Heart right ventricle (tissue), 16 donors: ENCODE data around the gene RHCE. TPM values are rescaled to one million over a fixed set of nuclear protein-coding genes. Genes with fewer than 3 reads are reported as not detected.
"Not testable (repeated sequence)": the region's sequence is repeated elsewhere in the genome, so short reads cannot be mapped to it uniquely, and the experiment has no call there.

ENCODE experiments used
- ATAC-seq, 8 donors: fragments of 200-7000 bp; cut with Tn5 transposase; one replicate each; pipeline ENCODE4 v1.9.1; 2020; ENCODE audit warnings: mild to moderate bottlenecking in 8 of 8, moderate library complexity in 8 of 8, moderate number of reproducible peaks in 1 of 8
- DNase-seq, 2 donors: peaks; one replicate each; pipeline ENCODE4 v3.0.0-alpha.2; 2020
- H3K27ac ChIP-seq, 10 donors: fragments of 200-600 bp; sonication (generic) in 2 of 10; one replicate each; pipeline versions ENCODE4 v1.5.0 to v1.8.0; 2020 to 2022; ENCODE audit warnings: mild to moderate bottlenecking in 3 of 10
- H3K27me3 ChIP-seq, 7 donors: fragments of 200-600 bp; one replicate each; pipeline ENCODE4 v1.8.0; 2021 to 2022; ENCODE audit warnings: mild to moderate bottlenecking in 2 of 7
- H3K36me3 ChIP-seq, 9 donors: fragments of 200-600 bp; sonication (generic) in 1 of 9; one replicate each; pipeline versions ENCODE4 v1.5.0 to v1.8.0; 2020 to 2022; ENCODE audit warnings: mild to moderate bottlenecking in 2 of 9
- H3K4me1 ChIP-seq, 9 donors: fragments of 200-600 bp; sonication (generic) in 1 of 9; one replicate each; pipeline versions ENCODE4 v1.5.0 to v1.8.0; 2020 to 2022; ENCODE audit warnings: mild to moderate bottlenecking in 4 of 9
- H3K4me3 ChIP-seq, 10 donors: fragments of 200-600 bp; sonication (generic) in 2 of 10; one replicate each; pipeline versions ENCODE4 v1.5.0 to v1.8.0; 2020 to 2022; ENCODE audit warnings: mild to moderate bottlenecking in 7 of 10, moderate library complexity in 2 of 10
- H3K9me3 ChIP-seq, 11 donors: fragments of 200-600 bp in 10 of 11; sonication (generic) in 2 of 11; one replicate each; pipeline versions ENCODE4 v1.5.0 to v1.8.0; 2013 to 2022; ENCODE audit warnings: mild to moderate bottlenecking in 2 of 11, control low read depth in 1 of 11, moderate library complexity in 1 of 11
- WGBS, 2 donors: extraction: QIAGEN DNeasy Blood & Tissue Kit; methylation state at CpG; one replicate each; pipeline ENCODE4 v1.1.7; 2013; ENCODE audit warnings: inconsistent platforms in 1 of 2; 5-methylcytosine and 5-hydroxymethylcytosine counted together
- intact Hi-C, 10 donors: fragments of 100-400 bp; cut with DNase I; formaldehyde crosslinking; loops; one replicate each; pipeline versions ENCODE4 v1.11.1 to v1.14.2; 2022
- polyA plus RNA-seq, 2 donors: library from polyadenylated mRNA; stranded (reverse); fragments of 200-250 nt; gene quantifications; one replicate each; pipeline ENCODE4 v1.2.3, GENCODE V29; 2013
- total RNA-seq, 10 donors: library from RNA; stranded (reverse); fragmentation: NEBNext Ultra II Directional in 3 of 10; extraction: Animal tissue kit (Norgen Biotek cat#: 25700) in 3 of 10; gene quantifications; one replicate each; pipeline versions ENCODE4 v1.2.1 to v1.2.4, GENCODE V29; 2021 to 2023
- TF ChIP-seq, protein P1 (sequence below), 9 donors: fragments of 200-600 bp; sonication (generic) in 2 of 9; IDR thresholded peaks; one replicate each; pipeline versions ENCODE4 v1.5.0 to v1.8.0; 2021 to 2022; ENCODE audit warnings: antibody characterized with exemption in 9 of 9, mild to moderate bottlenecking in 5 of 9, moderate library complexity in 1 of 9
- donor health status: Arrhythmogenic right ventricular cardiomyopathy.
- donor health status: ischemic (EF 13 %, LVEDD 7.1; RV severe dilation, severe dysfunction).
- donor health status: healthy with polysubstance abuse.
- donor health status: DM: no; HTN: yes; CAD: no.
- donor health status: DM: no; HTN: no; CAD: no.
- donor health status: ischemic (EF 25% LVEDD 6.9; RV normal size, moderate dysfunction).
- donor health status: ischemic (EF 25% LVEDD 5.7; RV mildly dilated, moderate dysfunction).
- donor health status: healthy.
- donor health status: DM: yes; HTN: yes; CAD: no.
- donor health status: Ischemic cardiomyopathy.
- donor health status: ischemic (EF 35%, LVEDD 5.7; RV mildly dilated, moderate dysfunction).
- donor health status: nonischemic (EF 11% LVEDD 7.7; RV severe dilation, severe dysfunction).
- donor health status: DM: yes; HTN: yes; CAD: no.
- donor health status: PGD.
- donor health status: ischemic (EF 29% LVEDD 5.4; RV normal size, mild dysfunction).
- donor health status: nonischemic (EF 23%, LVEDD 6.1; RV moderate dilation, normal function).

Gene RHCE
- total and polyA plus RNA-seq, 12 donors, result 0.17 to 4.9 (median 0.92) TPM

DNA sequence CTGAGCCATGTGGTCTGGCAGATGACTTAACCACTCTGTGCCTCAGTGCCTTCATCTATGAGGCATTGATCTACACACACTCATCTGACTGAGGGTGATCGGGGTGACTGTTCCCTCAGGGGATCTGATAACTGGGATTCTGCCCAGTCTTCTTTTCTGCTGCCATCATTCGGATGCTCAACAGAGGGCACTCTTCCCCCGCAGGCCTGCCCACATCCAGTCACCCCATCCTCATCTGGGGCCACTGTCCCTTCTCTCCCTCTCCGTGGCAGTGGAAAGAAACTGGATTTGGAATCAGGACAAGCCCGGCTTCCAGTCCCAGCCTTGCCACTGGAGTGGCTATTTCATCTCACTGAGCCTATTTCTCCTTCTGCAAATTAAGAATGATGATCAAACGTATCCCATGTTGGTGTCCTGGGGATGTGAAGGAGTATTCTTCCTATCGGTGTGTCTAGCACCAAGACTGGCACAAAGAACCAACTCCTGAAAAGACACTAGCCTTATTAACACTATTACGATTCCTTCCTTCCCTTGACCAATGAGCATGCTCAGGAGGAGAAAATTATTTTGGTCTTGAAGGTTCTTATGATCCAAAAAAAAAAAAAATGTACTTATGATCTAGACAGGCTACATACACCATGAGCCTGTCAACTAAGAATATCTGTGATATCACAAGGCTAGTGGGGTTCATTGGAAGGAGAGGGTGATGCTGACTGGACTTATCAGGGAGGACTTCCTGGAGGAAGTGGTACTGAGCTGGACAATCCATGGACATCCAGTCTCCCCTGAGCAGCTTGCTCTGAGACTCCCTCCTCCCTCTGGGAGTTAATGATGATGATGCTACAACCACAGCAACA is 17.4 kb downstream of the RHCE start:
- H3K27ac ChIP-seq, H3K36me3 ChIP-seq, H3K9me3 ChIP-seq, H3K4me1 ChIP-seq, H3K27me3 ChIP-seq, H3K4me3 ChIP-seq, DNase-seq: not testable (repeated sequence)
- ATAC-seq, result peak; percentile 23 to 76 (median 70)
- 21 to 25% methylated on average over 5 to 6 of the region's 8 CpGs for WGBS, 2 donors
- TF ChIP-seq, protein P1, sequence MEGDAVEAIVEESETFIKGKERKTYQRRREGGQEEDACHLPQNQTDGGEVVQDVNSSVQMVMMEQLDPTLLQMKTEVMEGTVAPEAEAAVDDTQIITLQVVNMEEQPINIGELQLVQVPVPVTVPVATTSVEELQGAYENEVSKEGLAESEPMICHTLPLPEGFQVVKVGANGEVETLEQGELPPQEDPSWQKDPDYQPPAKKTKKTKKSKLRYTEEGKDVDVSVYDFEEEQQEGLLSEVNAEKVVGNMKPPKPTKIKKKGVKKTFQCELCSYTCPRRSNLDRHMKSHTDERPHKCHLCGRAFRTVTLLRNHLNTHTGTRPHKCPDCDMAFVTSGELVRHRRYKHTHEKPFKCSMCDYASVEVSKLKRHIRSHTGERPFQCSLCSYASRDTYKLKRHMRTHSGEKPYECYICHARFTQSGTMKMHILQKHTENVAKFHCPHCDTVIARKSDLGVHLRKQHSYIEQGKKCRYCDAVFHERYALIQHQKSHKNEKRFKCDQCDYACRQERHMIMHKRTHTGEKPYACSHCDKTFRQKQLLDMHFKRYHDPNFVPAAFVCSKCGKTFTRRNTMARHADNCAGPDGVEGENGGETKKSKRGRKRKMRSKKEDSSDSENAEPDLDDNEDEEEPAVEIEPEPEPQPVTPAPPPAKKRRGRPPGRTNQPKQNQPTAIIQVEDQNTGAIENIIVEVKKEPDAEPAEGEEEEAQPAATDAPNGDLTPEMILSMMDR (IDR thresholded peaks at IDR 0.05), result peak in 7 of 9 donors; percentile 30 to 50 (median 40)
- intact Hi-C loops, result loop anchor here in 8 of 10 donors (2.0 to 10.0 kb wide), 5 partner anchors 112 to 122 kb away; no protein-coding TSS in a partner anchor

DNA sequence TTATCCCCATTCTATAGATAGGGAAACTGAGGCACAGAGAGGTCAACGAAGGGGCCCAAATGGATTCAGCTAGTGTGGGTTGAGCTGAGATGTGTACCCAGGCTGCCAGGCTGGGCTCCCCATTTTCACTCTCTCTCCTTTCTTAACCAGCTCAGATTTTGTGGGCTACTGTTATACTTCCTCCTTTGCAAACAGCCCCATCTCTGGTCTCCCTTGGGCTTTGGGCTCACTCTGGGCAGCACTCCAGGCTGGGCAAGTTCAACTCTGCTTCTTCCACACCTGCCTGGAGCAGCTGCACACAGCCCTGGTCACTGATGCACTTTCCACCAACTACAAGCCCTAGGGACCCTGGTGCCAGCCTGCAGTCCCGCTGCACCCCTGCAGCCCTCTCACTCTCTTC is 22.5 kb downstream of the RHCE start:
- H3K36me3 ChIP-seq, H3K27ac ChIP-seq, intact Hi-C loops, H3K4me1 ChIP-seq, ATAC-seq, H3K27me3 ChIP-seq, DNase-seq, H3K4me3 ChIP-seq, H3K9me3 ChIP-seq: not testable (repeated sequence)
- WGBS, 2 donors, result no CpG with 5 or more reads among the region's 2 CpGs

DNA sequence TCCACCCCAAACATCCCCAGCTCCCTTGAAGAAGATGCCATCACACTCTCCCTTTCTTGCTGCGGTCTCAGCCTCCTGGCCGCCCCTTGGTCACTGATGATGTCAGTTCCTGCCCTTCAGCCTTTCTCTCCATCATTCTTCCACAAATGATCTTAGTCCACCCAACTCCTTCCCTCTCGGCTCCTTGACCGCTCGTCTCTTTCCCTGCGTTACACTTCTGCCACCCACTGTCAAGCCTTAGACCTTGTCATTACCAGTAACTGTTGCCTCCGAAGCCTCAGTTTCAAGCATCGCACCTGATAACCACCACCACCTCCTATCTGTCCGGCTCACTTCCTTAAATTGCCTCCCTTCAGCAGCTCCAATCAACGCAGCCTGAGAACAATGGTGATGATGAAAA is 23.1 kb downstream of the RHCE start:
- intact Hi-C loops, DNase-seq, H3K27ac ChIP-seq, H3K4me1 ChIP-seq, H3K36me3 ChIP-seq, H3K27me3 ChIP-seq, H3K4me3 ChIP-seq, H3K9me3 ChIP-seq: not testable (repeated sequence)
- ATAC-seq, result peak in 6 of 8 donors; percentile 39 to 80 (median 52)
- 45 to 50% methylated on average over 2 to 3 of the region's 10 CpGs for WGBS, 2 donors

DNA sequence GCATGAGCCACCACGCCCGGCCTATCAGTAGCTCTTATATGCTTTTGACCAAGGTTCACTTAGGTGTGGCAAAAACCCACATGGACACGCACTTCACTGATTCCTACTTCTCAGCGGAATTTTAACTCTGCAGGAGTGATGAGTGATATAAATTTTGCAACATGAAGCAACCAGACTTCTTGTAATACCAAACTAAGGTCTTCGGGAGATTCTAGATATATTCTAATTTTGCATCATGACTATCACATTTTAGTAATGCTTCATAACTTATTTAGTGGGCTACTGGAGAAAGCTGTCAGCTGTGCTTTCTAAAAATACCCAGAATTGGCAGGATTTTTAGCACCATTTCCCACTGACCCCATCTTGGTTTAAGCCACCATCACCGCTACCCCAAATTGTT is 27.8 kb downstream of the RHCE start:
- 91 to 95% methylated on average over 6 of the region's 6 CpGs for WGBS, 2 donors
- Histone ChIP-seq H3K27ac (no peak overlapping the region), H3K9me3 (no peaks in the 10 kb centered on the region), H3K4me1 (peaks cover 0 to 3% (median 0%) of the 10 kb centered on the region in 9 donors), H3K36me3 (no peaks in the 10 kb centered on the region), H3K4me3 (no peak overlapping the region), H3K27me3 (no peaks in the 10 kb centered on the region)
- TF ChIP-seq, protein P1 (IDR thresholded peaks at IDR 0.05), result no peak
- no peak for DNase-seq
- intact Hi-C loops, result no loop called here
- no peak for ATAC-seq

DNA sequence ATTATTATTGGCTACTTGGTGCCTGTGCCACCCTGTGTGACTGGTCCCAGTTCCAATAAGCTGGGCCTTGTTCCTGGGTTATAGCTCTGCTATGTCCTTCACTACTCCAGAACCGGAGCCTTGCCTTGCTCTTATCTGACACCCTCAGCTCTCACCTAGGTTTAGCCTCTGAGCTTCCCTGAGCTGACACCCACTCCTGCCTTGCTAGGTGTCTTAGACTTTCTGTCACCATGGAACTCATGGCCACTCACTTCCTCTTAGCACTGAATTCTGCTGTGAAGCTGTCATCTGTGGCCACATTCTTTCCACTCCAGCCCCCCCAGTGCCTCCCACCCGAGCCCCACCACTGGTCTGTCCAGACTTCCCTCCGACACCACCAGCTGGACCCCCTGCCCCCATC is 30.9 kb downstream of the RHCE start:
- intact Hi-C loops, H3K27ac ChIP-seq, ATAC-seq: not testable (repeated sequence)

DNA sequence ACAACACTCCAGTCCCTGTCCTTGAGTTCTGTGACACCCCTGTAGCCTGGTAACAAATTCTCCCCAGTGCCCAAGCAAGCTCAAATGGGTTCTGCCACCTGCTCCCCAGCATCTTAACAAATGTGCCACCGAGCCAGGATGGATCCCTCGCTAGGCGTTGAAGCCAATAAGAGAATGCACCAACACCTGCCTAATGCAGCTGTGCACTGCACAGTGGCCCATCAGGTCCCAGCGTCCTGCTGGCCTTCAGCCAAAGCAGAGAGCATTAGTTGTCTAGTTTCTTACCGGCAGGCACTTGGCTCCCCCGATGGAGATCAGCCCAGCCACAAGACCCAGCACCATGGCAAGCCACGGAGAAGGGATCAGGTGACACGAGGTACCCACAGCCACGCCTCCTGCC is 31.9 kb downstream of the RHCE start:
- H3K4me1 ChIP-seq, H3K4me3 ChIP-seq, H3K27ac ChIP-seq, intact Hi-C loops, ATAC-seq, H3K9me3 ChIP-seq, H3K36me3 ChIP-seq, DNase-seq, H3K27me3 ChIP-seq: not testable (repeated sequence)
- 58% methylated on average over 7 to 8 of the region's 9 CpGs for whole genome bisulfite sequencing, 2 donors

More for the DNA sequence above, 30.9 kb downstream of the RHCE start:
- DNase-seq, H3K4me1 ChIP-seq, H3K9me3 ChIP-seq, H3K36me3 ChIP-seq, H3K4me3 ChIP-seq, H3K27me3 ChIP-seq: not testable (repeated sequence)
- 78 to 81% methylated on average over 3 of the region's 3 CpGs for WGBS, 2 donors

DNA sequence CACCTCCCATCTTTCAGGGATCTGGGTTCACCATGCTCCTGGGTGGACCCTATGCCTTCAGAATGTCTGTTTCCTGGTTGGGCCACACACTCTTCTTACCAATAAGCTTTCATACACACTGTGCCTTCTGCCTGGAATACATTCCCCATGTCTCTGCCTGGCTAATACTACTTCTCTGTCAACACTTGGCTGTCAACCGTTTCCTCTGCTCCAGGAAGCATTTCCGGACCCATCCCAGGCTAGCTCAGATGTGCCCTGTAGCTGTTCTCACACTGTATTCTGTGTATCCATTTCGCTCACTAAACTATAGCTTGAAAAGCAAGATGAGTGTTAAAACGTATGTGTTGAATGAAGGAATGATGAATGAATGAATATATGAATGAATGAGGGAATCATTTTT is 33.5 kb downstream of the RHCE start:
- H3K36me3 ChIP-seq, DNase-seq, intact Hi-C loops, H3K27ac ChIP-seq, H3K4me3 ChIP-seq, H3K4me1 ChIP-seq, H3K27me3 ChIP-seq, H3K9me3 ChIP-seq: not testable (repeated sequence)
- ATAC-seq, result peak in 1 of 8 donors; percentile 58
- WGBS, 2 donors, result 46 to 53% methylated on average over 4 of the region's 4 CpGs

DNA sequence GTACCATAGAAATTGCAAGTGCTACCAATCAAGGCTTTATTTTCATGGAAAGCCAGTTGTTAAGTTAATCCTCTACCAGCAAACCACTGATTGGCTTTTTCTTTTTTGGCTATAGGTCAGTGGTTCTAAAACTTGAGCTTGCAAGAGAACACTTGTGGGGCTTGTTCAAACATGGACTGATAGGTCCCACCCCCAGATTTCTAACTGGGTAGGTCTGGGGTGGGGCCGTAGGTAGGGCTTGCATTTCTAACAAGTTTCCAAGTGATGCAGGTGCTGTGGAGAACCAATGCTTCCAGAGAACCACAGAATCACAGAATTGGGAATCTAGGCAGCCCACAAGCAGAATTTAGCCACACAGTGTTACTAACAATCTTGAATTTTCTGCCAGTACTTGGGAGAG is 36.8 kb downstream of the RHCE start:
- H3K4me3 ChIP-seq, ATAC-seq, H3K4me1 ChIP-seq, DNase-seq, H3K27me3 ChIP-seq, H3K27ac ChIP-seq, H3K9me3 ChIP-seq, H3K36me3 ChIP-seq, intact Hi-C loops: not testable (repeated sequence)
- no CpG with 5 or more reads among the region's 1 CpG for WGBS, 2 donors

DNA sequence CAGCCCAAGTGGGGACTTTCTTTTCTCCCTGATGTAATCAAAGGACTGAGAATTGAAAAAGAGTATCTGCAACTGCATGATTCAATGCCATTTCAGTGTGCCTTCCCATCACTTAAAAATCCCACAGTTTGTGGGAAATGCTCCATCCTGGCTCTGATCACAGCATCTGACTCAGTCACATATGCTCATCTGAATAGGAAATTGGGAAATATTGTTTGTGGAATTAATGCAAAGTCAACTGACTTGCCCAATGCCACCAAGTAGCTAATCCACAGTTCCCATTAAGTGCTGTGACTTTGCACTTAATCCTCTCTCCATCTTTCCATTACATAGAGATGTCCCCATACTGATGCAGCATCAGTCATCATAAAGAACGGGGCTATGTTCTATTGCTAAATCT is 37.5 kb downstream of the RHCE start:
- 94% methylated on average over 1 of the region's 1 CpG for WGBS, 2 donors
- peak in 1 of 8 donors; percentile 25 for ATAC-seq
- H3K9me3 ChIP-seq, DNase-seq, H3K27me3 ChIP-seq, H3K4me1 ChIP-seq, H3K36me3 ChIP-seq, intact Hi-C loops, H3K27ac ChIP-seq, H3K4me3 ChIP-seq: not testable (repeated sequence)
